ENCODE results near the gene APBB1IP.

- TF ChIP-seq CTCF (IDR thresholded peaks at IDR 0.05) = no peak
- TF ChIP-seq POLR2A (IDR thresholded peaks at IDR 0.05) = no peak
Observed at GRCh38 chr10:26586211-26586610, 148.1 kb downstream of the APBB1IP start.

Data from lower leg skin (tissue), 3 donors.